GM18867 (cell line): Measurements from ENCODE around the gene FST.

Experiments used
- ATAC-seq: cut with Tn5 transposase; IDR thresholded peaks from one replicate; pipeline ENCODE4 v1.9.1; 2021; ENCODE audit warnings: mild to moderate bottlenecking, moderate library complexity; ENCODE audit not compliant: unreplicated experiment

The FST gene

GRCh38 chr5:53508125-53508524 is 27.7 kb downstream of the FST start:
- ATAC-seq: no peak

- ATAC-seq: no peak
Measured at GRCh38 chr5:53512539-53512938, 32.1 kb downstream of the FST start.

DNA sequence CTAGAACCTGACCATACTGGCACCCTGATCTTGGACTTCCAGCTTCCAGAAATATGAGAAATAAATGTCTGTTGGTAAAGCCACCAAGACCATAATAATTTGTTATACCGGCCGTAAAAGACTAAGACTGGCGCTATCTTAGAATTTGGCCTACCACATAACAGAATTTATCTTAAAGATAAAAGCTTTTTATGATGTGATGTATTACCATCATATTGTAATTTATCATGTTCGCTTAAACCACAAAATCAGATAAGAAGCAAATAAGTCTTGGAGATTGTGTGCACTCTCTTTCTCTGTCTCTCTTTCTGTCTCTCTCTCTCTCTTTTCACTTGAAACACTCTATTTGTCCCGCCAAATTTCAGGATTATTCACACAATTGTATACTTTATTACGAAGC is 35.6 kb downstream of the FST start:
- ATAC-seq: no peak

DNA sequence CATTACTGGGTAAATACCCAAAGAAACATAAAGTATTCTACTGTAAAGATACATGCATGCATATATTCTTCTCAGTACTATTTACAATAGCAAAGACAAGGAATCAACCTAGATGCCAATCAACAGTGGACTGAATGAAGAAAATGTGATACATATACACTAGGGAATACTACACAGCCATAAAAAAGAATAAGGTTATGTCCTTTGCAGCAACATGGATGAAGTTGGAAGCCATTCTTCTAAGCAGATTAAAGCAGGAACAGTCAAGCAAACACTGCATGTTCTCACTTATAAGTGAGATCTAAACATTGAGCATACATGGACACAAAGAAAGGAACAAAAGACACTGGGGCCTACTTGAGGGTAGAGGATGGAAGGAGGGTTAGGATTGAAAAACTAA is 40.4 kb downstream of the FST start:
- no peak for ATAC-seq
